NCI-H526 treated with DMSO at 0.1 percent for 48 hours (cell line): ENCODE results near the gene SNX27.
"Not testable (repeated sequence)": the region's sequence is repeated elsewhere in the genome, so short reads cannot be mapped to it uniquely, and the experiment has no call there.

ENCODE experiments used
- DNase-seq: peaks from one replicate; lab custom pipeline; 2025; lab: John Stamatoyannopoulos, UW

Gene SNX27

GRCh38 chr1:151639466-151639865 is 27.6 kb downstream of the SNX27 start:
- DNase-seq: no peak

- DNase-seq: peak; percentile 65
Observed at GRCh38 chr1:151641229-151641628, 29.4 kb downstream of the SNX27 start.

DNA sequence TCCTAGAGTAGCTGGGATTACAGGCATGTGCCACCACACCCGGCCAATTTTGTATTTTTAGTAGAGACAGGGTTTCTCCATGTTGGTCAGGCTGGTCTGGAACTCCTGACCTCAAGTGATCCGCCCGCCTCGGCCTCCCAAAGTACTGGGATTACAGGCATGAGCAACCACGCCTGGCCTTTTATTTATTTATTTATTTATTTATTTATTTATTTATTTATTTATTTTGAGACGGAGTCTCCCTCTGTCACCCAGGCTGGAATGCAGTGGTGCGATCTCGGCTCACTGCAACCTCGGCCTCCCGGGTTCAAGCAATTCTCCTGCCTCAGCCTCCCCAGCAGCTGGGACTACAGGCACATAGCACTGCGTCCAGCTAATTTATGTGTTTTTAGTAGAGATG is 31.2 kb downstream of the SNX27 start:
- not testable (repeated sequence) for DNase-seq

- DNase-seq: no peak
Observed at GRCh38 chr1:151644001-151644400, 32.2 kb downstream of the SNX27 start.

- no peak for DNase-seq
Observed at GRCh38 chr1:151653397-151653796, 41.5 kb downstream of the SNX27 start.

GRCh38 chr1:151655371-151655770 is 43.5 kb downstream of the SNX27 start:
- DNase-seq: no peak

DNA sequence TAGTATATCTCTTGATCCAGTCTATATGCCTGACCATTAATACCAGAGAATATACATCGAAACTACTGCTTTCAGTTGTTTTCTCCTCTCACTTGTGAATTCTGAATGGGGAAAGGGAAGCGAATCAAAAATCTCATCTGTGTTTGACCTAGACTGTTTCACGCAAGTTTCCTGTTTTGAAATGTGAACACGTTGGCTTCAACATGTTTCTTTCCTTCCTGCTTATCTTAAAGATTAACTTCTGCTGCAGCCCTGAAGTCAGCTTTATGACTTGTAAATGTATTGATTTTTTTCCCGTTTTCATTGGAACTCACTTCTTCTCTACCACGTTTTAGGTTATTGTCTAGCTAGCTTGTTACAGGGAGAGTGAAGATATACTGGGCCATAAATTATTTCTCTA is 49.9 kb downstream of the SNX27 start:
- DNase-seq: no peak

DNA sequence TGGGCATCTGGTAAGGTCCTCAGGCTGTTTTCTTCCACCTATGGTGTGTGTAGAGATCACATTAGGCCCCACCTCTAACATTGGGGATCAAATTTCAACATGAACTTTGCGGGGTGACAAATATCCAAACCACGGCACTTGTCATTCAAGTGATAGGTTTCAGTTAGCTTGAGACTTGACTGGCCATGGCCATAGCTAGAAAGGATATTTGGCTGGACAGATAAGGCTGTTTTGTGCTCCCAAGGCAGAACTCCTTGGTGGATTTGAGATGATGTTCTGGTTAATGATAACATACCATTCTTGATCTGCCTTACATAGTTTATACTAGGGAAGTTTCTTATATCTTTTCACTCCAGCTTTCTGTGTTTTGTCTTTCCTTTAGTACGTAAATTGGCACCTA is 56.2 kb downstream of the SNX27 start:
- no peak for DNase-seq

DNA sequence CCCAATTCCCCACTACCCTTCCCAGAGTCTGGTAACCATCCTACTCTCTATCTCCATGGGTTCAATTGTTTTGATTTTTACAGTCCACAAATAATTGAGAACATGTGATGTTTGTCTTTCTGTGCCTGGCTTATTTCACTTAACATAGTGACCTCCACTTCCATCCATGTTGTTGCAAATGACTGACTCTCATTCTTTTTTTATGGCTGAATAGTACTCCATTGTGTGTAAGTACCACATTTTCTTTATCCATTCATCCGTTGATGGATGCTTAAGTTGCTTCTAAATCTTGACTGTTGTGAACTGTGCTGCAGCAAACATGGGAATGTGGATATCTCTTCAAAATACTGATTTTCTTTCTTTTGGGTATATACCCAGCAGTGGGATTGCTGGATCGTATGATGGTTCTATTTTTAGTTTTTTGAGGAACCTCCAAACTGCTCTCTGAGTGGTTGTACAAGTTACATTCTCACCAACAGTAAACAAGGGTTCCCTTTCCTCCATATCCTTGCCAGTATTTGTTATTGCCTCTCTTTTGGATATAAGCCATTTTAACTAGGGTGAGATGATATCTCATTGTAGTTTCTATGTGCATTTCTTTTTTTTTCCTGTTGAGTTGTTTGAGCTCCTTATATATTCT is 58.3 kb downstream of the SNX27 start:
- DNase-seq: not testable (repeated sequence)

DNA sequence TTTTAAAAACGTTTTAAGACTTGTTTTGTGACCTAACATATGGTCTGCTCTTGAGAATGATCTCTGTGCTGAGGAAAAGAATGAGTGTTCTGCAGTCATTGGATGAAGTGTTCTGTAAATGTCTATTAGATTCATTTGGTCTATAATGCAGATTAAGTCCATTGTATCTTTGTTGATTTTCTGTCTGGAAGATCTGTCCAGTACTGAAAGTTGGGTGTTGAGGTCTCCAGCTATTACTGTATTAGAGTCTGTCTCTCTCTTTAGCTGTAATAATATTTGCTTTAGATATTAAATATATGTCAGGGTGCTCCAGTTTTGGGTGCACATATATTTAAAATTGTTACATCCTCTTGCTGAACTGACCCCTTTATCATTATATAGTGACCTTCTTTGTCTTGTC is 61.6 kb downstream of the SNX27 start:
- no peak for DNase-seq

GRCh38 chr1:151680391-151680790 is 68.5 kb downstream of the SNX27 start:
- DNase-seq: no peak

DNA sequence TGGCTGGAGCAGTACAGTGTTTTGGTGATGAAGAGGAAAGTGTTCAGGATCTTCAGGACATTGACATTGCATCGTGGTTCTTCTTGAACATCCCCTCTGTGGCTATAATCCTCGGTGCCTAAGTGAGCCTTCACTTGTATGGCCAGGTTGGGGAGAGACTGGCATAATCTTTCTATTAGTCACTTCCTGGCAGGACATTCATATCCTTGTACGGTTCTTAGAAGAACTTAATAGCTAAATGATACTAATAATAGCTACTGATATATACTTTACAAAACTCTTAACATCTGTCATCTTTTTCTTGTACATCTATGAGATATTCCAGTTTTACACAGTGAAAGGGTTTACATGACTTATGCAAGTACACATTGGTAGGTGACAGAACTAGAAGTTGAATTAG is 69.0 kb downstream of the SNX27 start:
- DNase-seq: no peak

- no peak for DNase-seq
Observed at GRCh38 chr1:151681923-151682322, 70.1 kb downstream of the SNX27 start.

- DNase-seq: not testable (repeated sequence)
Observed at GRCh38 chr1:151682901-151683300, 71.1 kb downstream of the SNX27 start.

- DNase-seq: no peak
Observed at GRCh38 chr1:151684128-151684527, 72.3 kb downstream of the SNX27 start.

- DNase-seq: no peak
Observed at GRCh38 chr1:151686561-151686960, 74.7 kb downstream of the SNX27 start.

- no peak for DNase-seq
Observed at GRCh38 chr1:151689494-151689893, 77.6 kb downstream of the SNX27 start.

- DNase-seq: no peak
Observed at GRCh38 chr1:151692226-151692625, 80.4 kb downstream of the SNX27 start.

DNA sequence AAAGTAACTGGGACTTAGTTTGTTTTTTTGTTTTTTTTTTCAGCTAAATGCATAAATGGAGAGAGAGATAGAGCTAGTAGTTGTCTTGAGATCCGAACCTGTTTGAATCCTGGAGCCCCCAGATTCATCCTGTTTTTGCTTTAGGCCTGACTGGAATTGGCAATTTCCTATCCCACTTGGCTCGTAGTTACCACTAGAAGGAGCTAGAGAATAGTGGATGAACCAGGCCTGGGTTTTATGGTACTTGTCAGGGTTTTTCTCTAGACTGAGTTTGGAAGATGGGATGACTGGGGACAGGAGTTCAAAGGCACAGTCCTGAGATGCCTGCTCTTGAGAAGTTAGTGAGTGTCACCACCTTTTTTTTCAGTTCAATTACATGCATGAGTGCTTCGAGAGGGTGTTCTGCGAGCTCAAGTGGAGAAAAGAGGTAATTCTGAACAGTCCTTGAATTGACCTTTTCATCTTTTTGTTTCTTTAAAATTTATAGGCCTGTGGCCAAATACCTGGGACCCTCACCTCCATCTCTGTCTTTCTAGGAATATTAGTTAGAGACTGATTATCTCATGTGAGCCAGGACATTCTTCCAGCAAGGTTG is 81.3 kb downstream of the SNX27 start:
- DNase-seq: peak; percentile 55

DNA sequence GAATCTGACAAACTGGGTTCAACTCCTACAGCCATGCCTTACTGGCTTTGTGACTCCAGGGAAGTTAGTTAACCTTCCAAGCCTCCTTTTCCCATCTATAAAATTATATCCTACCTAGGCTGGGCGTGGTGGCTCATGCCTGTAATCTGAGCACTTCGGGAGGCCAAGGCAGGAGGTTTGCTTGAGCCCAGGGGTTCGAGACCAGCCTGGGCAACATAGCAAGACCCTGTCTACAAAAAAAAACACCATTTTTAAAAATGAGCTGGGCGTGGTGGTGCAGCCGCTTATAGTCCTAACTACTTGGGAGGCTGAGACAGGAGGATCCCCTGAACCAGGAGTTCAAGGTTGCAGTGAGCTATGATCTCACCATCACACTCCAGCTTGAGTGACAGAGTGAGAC is 89.7 kb downstream of the SNX27 start:
- DNase-seq: no peak

- no peak for DNase-seq
Observed at GRCh38 chr1:151702936-151703335, 91.1 kb downstream of the SNX27 start.

DNA sequence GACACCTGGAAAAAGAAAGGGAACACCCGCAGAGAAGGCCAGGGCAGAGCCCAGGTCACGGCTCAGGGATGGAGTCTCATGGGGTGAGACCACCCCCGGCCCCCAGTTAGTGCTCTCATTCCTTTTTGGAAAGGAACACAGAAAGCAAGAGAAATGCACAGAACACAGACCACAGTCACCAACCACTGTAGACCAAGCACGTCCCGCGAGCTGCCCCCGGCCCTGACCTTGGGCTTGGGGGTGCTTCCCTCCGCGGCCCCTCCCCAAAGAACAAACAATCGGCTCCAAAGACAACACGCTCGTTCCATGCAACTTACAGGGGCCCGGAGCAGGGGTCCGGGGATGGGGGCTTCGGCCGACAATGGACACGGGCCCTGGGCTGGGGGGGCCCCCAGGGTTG is 92.0 kb downstream of the SNX27 start:
- no peak for DNase-seq

DNA sequence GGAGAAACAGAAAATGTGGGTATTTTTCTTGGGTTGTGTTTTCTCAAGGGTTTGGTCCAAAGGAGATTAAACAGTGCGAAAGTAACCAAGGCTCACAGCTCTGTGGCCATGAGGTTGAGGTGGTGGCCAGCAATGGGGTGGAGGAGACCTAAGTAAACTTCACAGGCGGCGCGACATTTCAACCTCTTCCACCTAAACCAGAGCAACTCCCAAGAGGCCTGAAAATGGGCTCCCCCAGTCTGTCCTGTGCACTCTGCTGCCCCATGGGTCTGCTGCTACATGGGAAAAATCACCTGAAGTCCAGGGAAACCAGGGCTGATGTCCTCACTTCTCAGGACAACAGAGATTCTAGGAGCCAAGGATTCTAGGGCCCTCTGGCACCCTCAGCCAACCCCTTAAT is 92.4 kb downstream of the SNX27 start:
- no peak for DNase-seq

- no peak for DNase-seq
Observed at GRCh38 chr1:151705146-151705545, 93.3 kb downstream of the SNX27 start.
